GM10248 (cell line): Measurements from ENCODE around the gene MT1HL1.

ENCODE experiments used
- CTCF ChIA-PET: fragments of 300-600 bp; sonication (Branson Sonifier 250); formaldehyde crosslinking; extraction: SDS; loops from one replicate; lab custom pipeline; 2021; ENCODE audit warnings: antibody characterized with exemption; lab: Yijun Ruan, JAX
- POLR2A ChIA-PET: fragments of 350-650 bp; sonication (Branson Sonifier 250); formaldehyde crosslinking; extraction: SDS; loops from one replicate; lab custom pipeline; 2020; ENCODE audit warnings: antibody characterized with exemption; lab: Yijun Ruan, JAX
- DNase-seq: peaks from one replicate; pipeline ENCODE4 v3.0.0; 2012; ENCODE audit errors: extremely low spot score
- TF ChIP-seq, protein P1 (sequence below): IDR thresholded peaks from 2 replicates; pipeline ENCODE4 v1.5.1; 2012; ENCODE audit warnings: mild to moderate bottlenecking, low read depth; ENCODE audit errors: extremely low read depth, missing control alignments, control extremely low read depth

The MT1HL1 gene

GRCh38 chr1:236966636-236967035 lies 37.6 kb downstream of the MT1HL1 start:
- DNase-seq = no peak
- POLR2A ChIA-PET = no interaction called here
- TF ChIP-seq, protein P1, sequence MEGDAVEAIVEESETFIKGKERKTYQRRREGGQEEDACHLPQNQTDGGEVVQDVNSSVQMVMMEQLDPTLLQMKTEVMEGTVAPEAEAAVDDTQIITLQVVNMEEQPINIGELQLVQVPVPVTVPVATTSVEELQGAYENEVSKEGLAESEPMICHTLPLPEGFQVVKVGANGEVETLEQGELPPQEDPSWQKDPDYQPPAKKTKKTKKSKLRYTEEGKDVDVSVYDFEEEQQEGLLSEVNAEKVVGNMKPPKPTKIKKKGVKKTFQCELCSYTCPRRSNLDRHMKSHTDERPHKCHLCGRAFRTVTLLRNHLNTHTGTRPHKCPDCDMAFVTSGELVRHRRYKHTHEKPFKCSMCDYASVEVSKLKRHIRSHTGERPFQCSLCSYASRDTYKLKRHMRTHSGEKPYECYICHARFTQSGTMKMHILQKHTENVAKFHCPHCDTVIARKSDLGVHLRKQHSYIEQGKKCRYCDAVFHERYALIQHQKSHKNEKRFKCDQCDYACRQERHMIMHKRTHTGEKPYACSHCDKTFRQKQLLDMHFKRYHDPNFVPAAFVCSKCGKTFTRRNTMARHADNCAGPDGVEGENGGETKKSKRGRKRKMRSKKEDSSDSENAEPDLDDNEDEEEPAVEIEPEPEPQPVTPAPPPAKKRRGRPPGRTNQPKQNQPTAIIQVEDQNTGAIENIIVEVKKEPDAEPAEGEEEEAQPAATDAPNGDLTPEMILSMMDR = no peak
- CTCF ChIA-PET = interaction anchor here (1.1 kb wide), 1 partner anchor 8 kb away, joined by 3 read pairs; no protein-coding TSS in a partner anchor

DNA sequence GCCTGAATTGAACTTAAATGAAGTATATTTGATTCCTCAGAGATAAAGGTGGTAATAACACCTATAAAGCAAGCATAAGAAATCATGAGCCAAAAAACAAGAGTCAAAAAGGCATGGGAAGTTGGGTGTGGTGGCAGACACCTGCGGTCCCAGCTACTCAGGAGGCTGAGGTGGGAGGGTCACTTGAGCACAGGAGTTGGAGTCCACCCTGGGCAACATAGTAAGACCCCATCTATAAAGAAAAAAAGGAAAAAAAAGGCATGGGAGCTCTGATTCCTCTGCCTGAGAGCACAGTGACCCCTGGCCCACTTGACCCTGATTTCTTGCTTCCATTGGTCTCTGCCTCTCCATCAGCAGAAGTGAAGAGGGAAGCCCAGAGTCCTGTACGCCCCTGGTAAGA lies 40.3 kb downstream of the MT1HL1 start:
- no peak for DNase-seq
- TF ChIP-seq, protein P1 = no peak
- POLR2A ChIA-PET = no interaction called here
- CTCF ChIA-PET = no interaction called here

- ChIA-PET POLR2A (no interaction called here), CTCF (no interaction called here)
- no peak for DNase-seq
- TF ChIP-seq, protein P1 = no peak
These were observed 45.1 kb downstream of the MT1HL1 start for GRCh38 chr1:236959112-236959511.

DNA sequence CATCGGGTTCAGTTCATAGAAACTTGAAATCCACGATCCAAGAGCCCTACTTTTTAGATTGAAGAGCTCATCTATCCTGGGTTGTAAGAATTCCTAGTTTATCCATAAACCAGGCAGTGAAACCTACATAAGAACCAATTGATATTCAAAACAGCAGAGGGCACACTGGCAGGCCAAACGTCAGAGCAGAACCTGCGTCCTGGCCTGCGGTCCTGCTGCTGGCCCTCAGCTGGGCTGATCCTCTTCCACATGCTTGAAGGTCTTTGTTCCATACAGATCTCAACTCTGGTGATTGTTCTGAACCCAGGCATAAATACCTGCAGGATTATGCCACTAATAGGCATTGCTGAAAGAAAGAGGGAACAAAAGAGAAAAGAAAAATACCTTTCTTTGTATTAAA lies 47.0 kb downstream of the MT1HL1 start:
- CTCF ChIA-PET = interaction anchor here (1.0 kb wide), 1 partner anchor 20 kb away, joined by 3 read pairs; no protein-coding TSS in a partner anchor
- TF ChIP-seq, protein P1 = no peak
- POLR2A ChIA-PET = no interaction called here
- no peak for DNase-seq
